HG03565 (cell line): ENCODE data around the gene MRPL48.
"Not testable (repeated sequence)": the region's sequence is repeated elsewhere in the genome, so short reads cannot be mapped to it uniquely, and the experiment has no call there.

ENCODE experiments used
- ATAC-seq: cut with Tn5 transposase; IDR thresholded peaks from one replicate; pipeline ENCODE4 v1.9.1; 2021; ENCODE audit warnings: mild to moderate bottlenecking, moderate library complexity; ENCODE audit not compliant: unreplicated experiment

MRPL48 gene

GRCh38 chr11:73838443-73839122 lies 50.9 kb downstream of the MRPL48 start:
- no peak for ATAC-seq

GRCh38 chr11:73839123-73839457 lies 51.4 kb downstream of the MRPL48 start:
- ATAC-seq, result no peak

GRCh38 chr11:73851046-73851764 lies 63.5 kb downstream of the MRPL48 start:
- no peak for ATAC-seq

GRCh38 chr11:73852049-73852448 lies 64.4 kb downstream of the MRPL48 start:
- ATAC-seq, result no peak

- no peak for ATAC-seq
These were observed 67.0 kb downstream of the MRPL48 start for GRCh38 chr11:73854680-73855079.

- no peak for ATAC-seq
These were observed 68.4 kb downstream of the MRPL48 start for GRCh38 chr11:73856031-73856567.

GRCh38 chr11:73859671-73860070 lies 72.0 kb downstream of the MRPL48 start:
- ATAC-seq, result no peak

- no peak for ATAC-seq
These were observed 72.5 kb downstream of the MRPL48 start for GRCh38 chr11:73860202-73860601.

- no peak for ATAC-seq
These were observed 75.3 kb downstream of the MRPL48 start for GRCh38 chr11:73862986-73863385.

- no peak for ATAC-seq
These were observed 78.5 kb downstream of the MRPL48 start for GRCh38 chr11:73866095-73866579.

- no peak for ATAC-seq
These were observed 78.9 kb downstream of the MRPL48 start for GRCh38 chr11:73866586-73866996.

- no peak for ATAC-seq
These were observed 81.8 kb downstream of the MRPL48 start for GRCh38 chr11:73869332-73869949.

- no peak for ATAC-seq
These were observed 82.6 kb downstream of the MRPL48 start for GRCh38 chr11:73870261-73870660.

- no peak for ATAC-seq
These were observed 85.2 kb downstream of the MRPL48 start for GRCh38 chr11:73872749-73873357.

GRCh38 chr11:73875380-73875779 lies 87.7 kb downstream of the MRPL48 start:
- ATAC-seq, result no peak

- ATAC-seq, result no peak
These were observed 88.2 kb downstream of the MRPL48 start for GRCh38 chr11:73875840-73876239.

- ATAC-seq, result peak; percentile 89
These were observed 89.0 kb downstream of the MRPL48 start, which contains the start of the genes COA4 and PAAF1 for GRCh38 chr11:73876424-73877310. Gene COA4, minus strand, starts transcription at chr11:73876846. Its CDS starts 3,468 bp downstream, at chr11:73873378. Gene PAAF1, plus strand, starts transcription at chr11:73876999. Its CDS starts 23 bp downstream, at chr11:73877022.

GRCh38 chr11:73878771-73879170 lies 91.1 kb downstream of the MRPL48 start:
- no peak for ATAC-seq

GRCh38 chr11:73880449-73880848 lies 92.8 kb downstream of the MRPL48 start:
- not testable (repeated sequence) for ATAC-seq

GRCh38 chr11:73883856-73884255 lies 96.2 kb downstream of the MRPL48 start:
- ATAC-seq, result no peak
